Liver (tissue), 3 donors: ENCODE data around the gene GMFB.

Experiments
- ATF3 ChIP-seq: IDR thresholded peaks from 2 replicates; pipeline ENCODE4 v1.6.1; 2016; ENCODE audit warnings: antibody characterized with exemption
- CTCF ChIP-seq: fragments of 150-350 bp; IDR thresholded peaks from 2 replicates; pipeline ENCODE4 v1.5.1; 2017; ENCODE audit warnings: improper control_type of control experiment, low read depth, low read length; ENCODE audit not compliant: missing input control
- FOXA1 ChIP-seq: IDR thresholded peaks from 2 replicates; pipeline ENCODE4 v1.6.1; 2016; ENCODE audit warnings: antibody characterized with exemption
- GABPA ChIP-seq, 2 donors: IDR thresholded peaks in 1 of 2; conservative IDR thresholded peaks in 1 of 2; 2 replicates each; pipeline ENCODE4 v1.6.1; 2016; ENCODE audit warnings: antibody characterized with exemption in 2 of 2, mild to moderate bottlenecking in 1 of 2, moderate library complexity in 1 of 2
- HNF4A ChIP-seq, 2 donors: conservative IDR thresholded peaks; 2 replicates each; pipeline ENCODE4 v1.6.1; 2016; ENCODE audit warnings: antibody characterized with exemption in 2 of 2, mild to moderate bottlenecking in 2 of 2
- JUND ChIP-seq, 2 donors: IDR thresholded peaks; 2 replicates each; pipeline ENCODE4 v1.6.1; 2016; ENCODE audit warnings: antibody characterized with exemption in 2 of 2
- MAX ChIP-seq: IDR thresholded peaks from 2 replicates; pipeline ENCODE4 v1.6.1; 2016; ENCODE audit warnings: antibody characterized with exemption
- RAD21 ChIP-seq, 2 donors: IDR thresholded peaks; 2 replicates each; pipeline ENCODE4 v1.6.1; 2016; ENCODE audit warnings: antibody characterized with exemption in 2 of 2, mild to moderate bottlenecking in 2 of 2
- RXRA ChIP-seq, 2 donors: IDR thresholded peaks; 2 replicates each; pipeline ENCODE4 v1.6.1; 2017 to 2018; ENCODE audit warnings: antibody characterized with exemption in 2 of 2, mild to moderate bottlenecking in 1 of 2
- SP1 ChIP-seq: IDR thresholded peaks from 2 replicates; pipeline ENCODE4 v1.6.1; 2018; ENCODE audit warnings: antibody characterized with exemption, mild to moderate bottlenecking
- TF ChIP-seq, protein P1 (sequence below): IDR thresholded peaks from 2 replicates; pipeline ENCODE4 v1.6.1; 2016; ENCODE audit warnings: antibody characterized with exemption, mild to moderate bottlenecking
- TF ChIP-seq, protein P2 (sequence below): IDR thresholded peaks from 2 replicates; pipeline ENCODE4 v1.6.1; 2016; ENCODE audit warnings: antibody characterized with exemption
- donor health status: healthy.
- donor health status: healthy.

- TF ChIP-seq CTCF: no peak
- TF ChIP-seq, protein P1, sequence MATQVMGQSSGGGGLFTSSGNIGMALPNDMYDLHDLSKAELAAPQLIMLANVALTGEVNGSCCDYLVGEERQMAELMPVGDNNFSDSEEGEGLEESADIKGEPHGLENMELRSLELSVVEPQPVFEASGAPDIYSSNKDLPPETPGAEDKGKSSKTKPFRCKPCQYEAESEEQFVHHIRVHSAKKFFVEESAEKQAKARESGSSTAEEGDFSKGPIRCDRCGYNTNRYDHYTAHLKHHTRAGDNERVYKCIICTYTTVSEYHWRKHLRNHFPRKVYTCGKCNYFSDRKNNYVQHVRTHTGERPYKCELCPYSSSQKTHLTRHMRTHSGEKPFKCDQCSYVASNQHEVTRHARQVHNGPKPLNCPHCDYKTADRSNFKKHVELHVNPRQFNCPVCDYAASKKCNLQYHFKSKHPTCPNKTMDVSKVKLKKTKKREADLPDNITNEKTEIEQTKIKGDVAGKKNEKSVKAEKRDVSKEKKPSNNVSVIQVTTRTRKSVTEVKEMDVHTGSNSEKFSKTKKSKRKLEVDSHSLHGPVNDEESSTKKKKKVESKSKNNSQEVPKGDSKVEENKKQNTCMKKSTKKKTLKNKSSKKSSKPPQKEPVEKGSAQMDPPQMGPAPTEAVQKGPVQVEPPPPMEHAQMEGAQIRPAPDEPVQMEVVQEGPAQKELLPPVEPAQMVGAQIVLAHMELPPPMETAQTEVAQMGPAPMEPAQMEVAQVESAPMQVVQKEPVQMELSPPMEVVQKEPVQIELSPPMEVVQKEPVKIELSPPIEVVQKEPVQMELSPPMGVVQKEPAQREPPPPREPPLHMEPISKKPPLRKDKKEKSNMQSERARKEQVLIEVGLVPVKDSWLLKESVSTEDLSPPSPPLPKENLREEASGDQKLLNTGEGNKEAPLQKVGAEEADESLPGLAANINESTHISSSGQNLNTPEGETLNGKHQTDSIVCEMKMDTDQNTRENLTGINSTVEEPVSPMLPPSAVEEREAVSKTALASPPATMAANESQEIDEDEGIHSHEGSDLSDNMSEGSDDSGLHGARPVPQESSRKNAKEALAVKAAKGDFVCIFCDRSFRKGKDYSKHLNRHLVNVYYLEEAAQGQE: no peak
- no peak for TF ChIP-seq SP1
- TF ChIP-seq GABPA (IDR thresholded peaks at IDR 0.05 in 1 of 2, conservative IDR thresholded peaks at IDR 0.05 in 1 of 2): no peak
- no peak for TF ChIP-seq RAD21 (IDR thresholded peaks at IDR 0.05)
- TF ChIP-seq HNF4A (conservative IDR thresholded peaks at IDR 0.05): no peak
- TF ChIP-seq FOXA1: no peak
- no peak for TF ChIP-seq JUND (IDR thresholded peaks at IDR 0.05)
- no peak for TF ChIP-seq RXRA (IDR thresholded peaks at IDR 0.05)
- TF ChIP-seq MAX: no peak
- no peak for TF ChIP-seq ATF3
- TF ChIP-seq, protein P2, sequence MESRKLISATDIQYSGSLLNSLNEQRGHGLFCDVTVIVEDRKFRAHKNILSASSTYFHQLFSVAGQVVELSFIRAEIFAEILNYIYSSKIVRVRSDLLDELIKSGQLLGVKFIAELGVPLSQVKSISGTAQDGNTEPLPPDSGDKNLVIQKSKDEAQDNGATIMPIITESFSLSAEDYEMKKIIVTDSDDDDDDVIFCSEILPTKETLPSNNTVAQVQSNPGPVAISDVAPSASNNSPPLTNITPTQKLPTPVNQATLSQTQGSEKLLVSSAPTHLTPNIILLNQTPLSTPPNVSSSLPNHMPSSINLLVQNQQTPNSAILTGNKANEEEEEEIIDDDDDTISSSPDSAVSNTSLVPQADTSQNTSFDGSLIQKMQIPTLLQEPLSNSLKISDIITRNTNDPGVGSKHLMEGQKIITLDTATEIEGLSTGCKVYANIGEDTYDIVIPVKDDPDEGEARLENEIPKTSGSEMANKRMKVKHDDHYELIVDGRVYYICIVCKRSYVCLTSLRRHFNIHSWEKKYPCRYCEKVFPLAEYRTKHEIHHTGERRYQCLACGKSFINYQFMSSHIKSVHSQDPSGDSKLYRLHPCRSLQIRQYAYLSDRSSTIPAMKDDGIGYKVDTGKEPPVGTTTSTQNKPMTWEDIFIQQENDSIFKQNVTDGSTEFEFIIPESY: no peak
Measured at GRCh38 chr14:54462048-54462447, 26.7 kb downstream of the GMFB start.
